ENCODE data around the gene PBOV1.

PBOV1 gene

DNA sequence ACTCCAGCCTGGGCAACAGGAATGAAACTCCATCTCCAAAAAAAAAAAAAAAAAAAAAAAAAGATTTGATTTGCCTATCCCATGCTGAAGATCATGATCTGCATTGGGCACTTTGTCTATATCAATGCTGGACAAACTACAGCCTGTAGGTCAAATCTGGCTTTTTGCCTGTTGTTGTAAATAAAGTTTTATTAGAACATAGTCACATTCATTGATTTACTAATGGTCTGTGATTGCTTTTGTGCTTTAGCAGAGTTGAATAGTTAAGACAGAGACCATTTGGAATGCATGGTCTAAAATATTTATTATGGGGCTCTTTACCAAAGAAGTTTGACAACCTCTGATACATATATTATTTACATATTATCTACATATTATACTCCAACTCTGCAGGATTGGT lies 14.0 kb downstream of the PBOV1 start:
- DNase-seq = no peak

DNA sequence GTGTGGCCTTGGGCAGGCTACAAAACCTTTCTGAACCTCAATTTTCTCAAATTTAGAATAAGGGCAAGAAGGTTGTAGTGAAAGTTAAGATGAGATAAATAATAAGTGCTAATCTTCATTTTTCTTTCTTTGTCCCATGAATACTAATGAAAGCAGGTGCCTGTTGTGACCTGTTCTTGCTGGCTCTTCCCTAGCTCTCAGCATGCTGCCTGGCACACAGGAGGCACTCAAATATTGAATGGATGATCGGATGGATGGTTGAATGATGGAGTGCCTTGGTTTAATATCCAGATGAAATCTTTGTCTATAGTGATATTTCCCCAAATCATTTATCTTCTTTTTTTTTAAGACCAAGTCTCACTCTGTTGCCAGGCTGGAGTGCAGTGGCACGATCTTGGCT lies 15.0 kb downstream of the PBOV1 start:
- no peak for DNase-seq

DNA sequence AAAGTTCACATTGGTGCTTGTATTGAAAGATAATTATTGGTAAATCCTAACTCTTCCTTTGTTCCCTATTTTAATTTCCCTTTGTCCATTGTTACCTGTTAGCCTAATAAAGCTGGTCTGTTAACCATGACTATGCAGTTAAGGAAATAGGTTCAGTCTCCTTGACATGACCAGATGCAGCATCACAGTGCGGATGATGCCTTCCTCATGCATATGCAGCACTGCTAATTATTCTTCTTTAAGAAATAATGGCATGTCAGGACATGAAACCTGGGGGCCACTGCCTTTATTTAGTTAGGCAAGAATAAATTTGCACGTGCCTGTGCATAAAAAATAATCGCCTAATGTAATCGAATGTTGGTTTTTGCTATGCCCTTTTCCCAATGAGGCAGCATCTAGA lies 16.5 kb downstream of the PBOV1 start:
- DNase-seq = no peak

DNA sequence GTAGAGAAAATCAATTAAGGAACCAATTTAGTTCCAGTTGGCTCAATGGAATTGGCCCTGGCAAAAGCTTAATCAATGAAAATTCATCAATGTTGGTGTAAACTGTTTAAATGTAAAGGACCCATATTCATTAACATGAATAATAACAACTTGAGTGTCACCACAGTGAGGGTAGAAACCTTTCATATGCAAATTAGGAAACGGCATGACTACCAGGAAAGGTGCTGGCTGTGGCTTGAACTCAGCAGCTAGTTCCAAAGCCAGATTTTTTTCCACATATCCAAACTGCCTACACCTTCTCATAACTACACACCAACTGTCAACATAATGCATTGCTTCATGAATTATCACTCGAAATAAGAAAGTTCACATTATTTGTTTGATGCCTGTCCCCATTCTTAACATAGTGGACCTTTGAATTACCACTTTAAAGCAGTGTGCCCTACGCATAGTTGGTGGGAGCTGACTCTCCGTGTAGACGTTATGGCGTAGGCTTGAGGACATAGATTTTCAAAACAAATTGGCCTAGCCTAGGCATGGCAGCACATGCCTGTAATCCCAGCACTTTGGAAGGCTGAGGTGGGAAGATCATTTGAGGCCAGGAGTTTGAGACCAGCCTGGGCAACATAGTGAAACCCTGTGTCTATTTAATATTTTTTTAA lies 19.7 kb downstream of the PBOV1 start:
- DNase-seq = no peak

DNA sequence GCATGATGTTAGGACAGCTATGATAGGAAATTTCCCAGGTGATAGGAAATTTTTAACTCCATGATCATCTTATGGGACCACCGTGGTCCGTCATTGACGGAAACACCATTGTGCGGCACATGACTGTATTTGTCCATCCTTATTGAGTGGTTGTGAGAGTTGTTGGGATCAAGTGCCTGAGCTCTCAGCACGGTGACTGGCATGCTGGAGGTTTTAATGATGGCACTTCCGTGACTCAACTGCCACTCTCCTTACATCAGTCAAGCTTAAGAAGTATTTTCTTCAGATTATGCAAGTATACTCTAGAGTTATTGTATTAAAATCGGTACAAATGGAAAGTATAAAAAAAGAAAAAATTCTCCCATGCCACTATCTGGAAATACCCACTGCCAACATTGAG lies 20.7 kb downstream of the PBOV1 start:
- no peak for DNase-seq

DNA sequence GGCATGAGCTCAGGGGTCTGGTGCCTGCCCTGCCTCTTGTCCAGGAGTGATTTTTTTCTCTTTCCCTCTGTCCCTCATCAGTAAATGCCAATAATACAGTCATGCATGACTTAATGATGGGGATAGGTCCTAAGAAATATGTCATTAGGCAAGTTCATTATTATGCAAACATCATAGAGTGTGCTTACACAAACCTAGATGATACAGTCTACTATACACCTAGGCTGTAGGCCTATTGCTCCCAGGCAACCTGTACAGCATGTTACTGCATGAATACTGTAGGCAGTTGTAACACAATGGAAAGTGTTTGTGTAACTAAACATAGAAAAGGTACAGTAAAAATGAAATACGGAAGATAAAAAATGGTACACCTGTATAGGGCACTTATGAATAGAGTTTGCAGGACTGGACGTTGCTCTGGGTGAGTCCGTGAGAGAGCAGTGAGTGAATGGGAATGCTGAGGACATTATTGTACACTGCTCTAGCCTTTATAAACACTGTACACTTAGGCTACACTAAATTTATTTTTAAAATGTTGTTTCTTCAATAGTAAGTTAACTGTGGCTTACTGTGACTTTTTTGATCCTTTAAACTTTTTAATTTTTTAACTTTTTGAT lies 22.1 kb downstream of the PBOV1 start:
- DNase-seq = no peak

DNA sequence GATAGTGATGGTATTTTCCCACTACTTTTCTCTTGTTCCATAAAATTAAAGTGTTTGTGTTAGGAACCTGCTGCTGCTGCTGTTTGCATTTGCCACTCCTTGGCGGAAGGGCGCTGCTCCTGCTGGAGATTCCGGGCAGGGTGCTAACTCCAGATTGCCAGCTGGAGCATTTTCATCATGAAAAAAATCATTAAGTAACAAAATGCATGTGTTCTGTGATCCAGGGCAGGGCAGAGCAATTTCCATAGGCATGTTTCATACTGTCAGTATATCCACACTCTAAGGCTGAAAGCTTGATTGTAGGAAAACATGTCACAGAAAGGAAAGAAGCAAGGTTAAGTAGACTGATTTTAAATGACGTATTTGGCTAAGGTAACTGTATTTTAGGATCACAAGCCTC lies 24.0 kb downstream of the PBOV1 start:
- no peak for DNase-seq

DNA sequence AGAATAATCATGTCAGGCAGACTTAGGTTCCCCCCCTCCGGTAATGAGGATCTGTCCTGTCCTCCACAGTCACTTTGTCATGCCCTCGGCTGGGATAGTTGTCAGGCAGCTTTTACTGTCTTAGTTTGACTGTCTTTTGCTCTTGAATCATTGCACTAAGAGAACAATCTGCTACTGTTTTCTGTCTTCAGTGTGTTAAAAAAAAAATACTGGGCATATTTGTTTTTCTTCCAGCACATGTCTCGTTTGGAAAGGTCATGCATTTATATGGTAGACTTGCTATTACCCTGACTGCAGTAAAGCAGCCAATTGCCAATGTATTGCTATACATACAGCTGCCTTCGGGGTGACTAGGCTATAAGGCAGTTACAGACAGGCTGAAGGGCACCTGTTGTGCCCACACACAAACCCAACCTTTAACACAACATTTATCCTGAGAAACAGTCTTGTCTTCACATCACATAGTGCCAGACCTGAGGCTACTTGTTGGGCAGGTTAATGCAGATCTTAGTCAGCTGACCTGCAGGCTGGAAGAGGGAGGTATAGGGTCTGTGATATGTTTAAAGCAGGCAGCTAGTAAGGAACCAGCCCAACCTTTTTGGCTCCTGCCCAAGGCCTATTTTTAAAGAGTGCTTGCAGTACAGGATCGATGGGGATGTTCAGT lies 29.9 kb downstream of the PBOV1 start:
- no peak for DNase-seq

DNA sequence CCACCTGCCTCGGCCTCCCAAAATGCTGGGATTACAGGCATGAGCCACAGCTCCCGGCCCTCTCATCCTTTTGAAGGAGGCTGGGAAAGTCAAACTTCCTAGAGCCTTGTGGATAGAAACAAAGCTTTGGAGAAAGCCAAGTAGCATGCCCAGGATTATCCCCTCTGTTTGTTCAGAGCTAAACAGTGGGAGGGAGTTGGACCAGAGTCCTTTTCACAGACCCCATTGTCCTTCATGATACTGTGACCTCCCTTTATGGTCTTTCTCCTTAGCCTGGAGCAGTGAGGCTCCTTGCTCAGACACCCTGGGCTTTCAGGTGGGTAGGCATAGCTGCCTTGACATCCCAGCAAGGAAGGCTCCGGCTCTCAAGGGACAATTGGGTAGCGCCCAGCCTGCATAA lies 31.1 kb downstream of the PBOV1 start:
- DNase-seq = no peak

DNA sequence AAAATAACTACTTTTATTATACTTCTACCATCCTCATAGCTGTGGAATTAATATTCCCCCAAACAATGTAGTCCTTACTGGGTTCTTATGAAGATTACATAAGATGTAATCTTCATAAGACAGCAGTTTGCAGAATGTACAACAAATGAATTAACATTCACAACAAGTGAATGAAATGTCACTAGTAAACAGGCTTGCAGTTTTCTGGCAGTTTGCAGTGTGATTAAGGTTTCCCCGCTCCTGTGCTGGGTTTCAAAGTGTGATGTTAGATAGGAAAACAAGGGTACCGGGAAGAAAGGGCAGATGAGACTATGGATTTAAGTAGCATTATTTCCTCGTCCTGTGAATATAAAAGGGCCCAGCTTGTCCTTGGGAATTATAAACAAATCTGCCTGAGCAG lies 34.1 kb downstream of the PBOV1 start:
- no peak for DNase-seq

DNA sequence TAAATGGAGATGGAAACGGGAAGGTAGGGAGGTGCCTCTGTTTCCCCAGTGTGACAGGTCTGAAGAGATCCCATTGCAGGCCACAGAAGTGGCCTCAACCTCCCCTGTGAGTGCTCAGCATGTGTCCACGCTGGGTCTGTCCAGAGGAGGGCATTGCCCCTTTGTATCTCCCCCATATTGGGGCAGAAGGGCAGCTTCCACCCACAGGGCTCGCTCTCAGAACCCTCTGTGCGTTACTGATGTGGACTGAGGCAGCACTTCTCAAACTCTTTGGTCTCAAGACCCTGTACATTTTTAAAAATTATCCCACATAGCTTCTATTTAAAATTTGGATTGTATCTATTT lies 34.5 kb downstream of the PBOV1 start:
- DNase-seq = no peak

DNA sequence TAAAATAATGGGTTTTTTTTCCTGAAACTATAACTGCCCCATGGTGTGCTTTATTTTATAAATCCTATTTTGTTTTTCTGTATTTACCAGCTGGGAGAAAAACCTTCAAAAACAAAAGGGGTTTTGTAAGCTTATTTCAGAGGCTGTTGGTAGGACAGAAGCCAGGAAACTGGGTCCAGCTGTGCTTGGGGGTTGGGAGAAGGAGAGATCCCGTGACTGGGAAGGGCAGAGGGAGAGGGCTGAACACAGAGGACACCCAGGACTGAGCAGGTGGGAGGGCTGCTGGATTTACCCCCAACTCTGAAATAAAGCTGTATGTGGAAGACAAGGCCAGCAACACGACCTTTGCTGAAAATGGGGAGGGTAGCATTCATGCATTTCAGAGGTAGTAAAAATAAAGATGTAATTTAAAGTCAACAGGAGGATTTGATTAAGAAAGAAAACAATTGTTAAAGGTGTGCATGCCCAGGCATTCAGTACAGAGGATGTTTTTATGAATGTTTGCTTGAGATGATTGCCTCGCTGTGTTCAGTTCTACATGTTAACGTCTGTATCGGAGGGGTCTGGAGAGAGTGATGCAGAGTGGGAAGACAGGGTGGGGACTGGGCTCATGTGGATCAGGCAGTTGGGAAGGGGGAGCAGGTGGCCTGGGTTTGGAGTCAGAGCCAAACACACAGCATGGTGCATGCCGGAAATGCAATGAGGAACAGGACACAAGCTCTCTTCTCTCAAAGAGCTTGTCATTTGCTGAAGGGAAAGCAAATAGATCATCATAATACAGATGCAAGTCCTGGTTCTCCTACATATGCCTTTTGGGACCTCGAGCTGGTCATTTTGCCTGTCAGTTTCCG lies 35.1 kb downstream of the PBOV1 start:
- DNase-seq = no peak

DNA sequence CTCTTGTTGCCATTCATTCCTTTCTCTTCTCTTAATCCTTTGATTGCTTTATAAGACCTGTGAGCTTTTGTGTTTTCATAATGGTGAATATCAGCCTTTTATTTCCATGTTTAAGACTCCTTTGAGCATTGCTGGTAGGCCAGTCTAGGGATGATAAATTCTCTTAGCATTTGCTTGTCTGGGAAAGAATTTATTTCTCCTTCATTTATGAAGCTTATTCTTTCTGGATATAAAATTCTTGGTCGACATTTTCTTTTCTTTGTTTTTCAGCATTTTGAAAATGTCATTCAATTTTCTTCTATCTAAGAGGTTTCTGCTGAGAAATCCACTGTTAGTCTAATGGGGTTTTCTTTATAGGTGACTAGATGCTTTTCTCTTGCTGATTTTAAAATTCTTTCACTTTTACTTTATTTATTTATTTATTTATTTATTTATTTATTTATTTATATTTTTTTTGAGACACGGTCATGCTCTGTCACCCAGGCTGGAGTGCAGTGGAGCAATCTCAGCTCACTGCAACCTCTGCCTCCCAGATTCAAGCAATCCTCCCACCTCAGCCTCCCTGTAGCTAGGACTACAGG lies 41.5 kb downstream of the PBOV1 start:
- no peak for DNase-seq

DNA sequence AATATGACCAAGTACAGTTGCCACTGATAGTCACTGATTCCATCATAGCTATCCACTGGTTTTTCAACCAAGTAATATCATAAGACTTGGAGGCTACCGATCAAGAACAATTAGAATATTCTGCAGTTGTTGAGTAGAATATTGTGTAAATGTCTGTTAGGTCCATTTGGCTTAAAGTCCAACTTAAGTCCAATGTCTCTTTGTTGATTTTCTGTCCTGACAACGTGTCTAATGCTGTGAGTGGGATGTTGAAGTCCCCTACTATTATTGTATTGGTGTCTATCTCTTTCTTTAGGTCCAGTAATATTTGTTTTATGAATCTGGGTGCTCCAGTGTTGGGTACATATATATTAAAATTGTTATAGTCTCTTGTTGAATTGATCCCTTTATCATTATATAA lies 42.7 kb downstream of the PBOV1 start:
- DNase-seq = no peak

Measured in T-helper 9 cell (primary cell).